WERI-Rb-1 (cell line): ENCODE measurements around the gene ZBTB20.

Experiments used
- DNase-seq: peaks from one replicate; pipeline ENCODE4 v3.0.0-alpha.2; 2020
- H3K27ac ChIP-seq: fragments of 250-450 bp; sonication (Bioruptor Pico); 2 replicates; pipeline ENCODE4 v1.5.1; 2020; ENCODE audit warnings: mild to moderate bottlenecking, moderate library complexity
- H3K27me3 ChIP-seq: fragments of 250-450 bp; sonication (Bioruptor Pico); 2 replicates; pipeline ENCODE4 v1.5.1; 2021; ENCODE audit warnings: mild to moderate bottlenecking, low read depth, moderate library complexity; ENCODE audit not compliant: insufficient read depth, severe bottlenecking
- H3K36me3 ChIP-seq: fragments of 250-450 bp; sonication (Bioruptor Pico); 2 replicates; pipeline ENCODE4 v1.5.1; 2020; ENCODE audit warnings: mild to moderate bottlenecking, moderate library complexity
- H3K4me3 ChIP-seq: 2 replicates; pipeline ENCODE4 v1.5.1; 2011; ENCODE audit warnings: low read depth, mild to moderate bottlenecking, control low read depth, low read length
- H3K9me3 ChIP-seq: fragments of 250-450 bp; sonication (Bioruptor Pico); 2 replicates; pipeline ENCODE4 v1.5.1; 2021; ENCODE audit warnings: mild to moderate bottlenecking, moderate library complexity; ENCODE audit not compliant: severe bottlenecking
- TF ChIP-seq, protein P1 (sequence below): IDR thresholded peaks from 2 replicates; pipeline ENCODE4 v1.5.1; 2011; ENCODE audit warnings: low read depth, mild to moderate bottlenecking, control low read depth, inconsistent platforms, low read length

ZBTB20 gene

DNA sequence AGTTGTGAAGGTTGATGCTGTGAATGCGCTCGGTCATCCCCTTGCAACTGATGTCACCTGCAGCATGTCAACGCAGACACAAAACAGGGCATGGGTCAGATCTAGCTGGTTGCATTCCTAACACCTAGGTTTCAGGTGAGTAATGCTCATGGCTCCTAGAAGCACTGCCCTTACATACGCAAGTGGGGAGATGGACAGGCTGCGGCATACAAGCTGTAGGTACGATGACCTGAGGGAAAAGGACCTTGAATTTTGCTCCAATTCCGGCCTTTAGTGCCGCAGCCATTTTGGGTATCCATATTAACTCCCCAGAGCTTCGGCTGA is 795.3 kb downstream of the ZBTB20 start:
- no peak for DNase-seq
- H3K4me3 ChIP-seq = no peak overlapping the region
- no peaks in the 10 kb centered on the region for H3K36me3 ChIP-seq
- peaks cover 4% of the 10 kb centered on the region for H3K27me3 ChIP-seq
- H3K27ac ChIP-seq = no peak overlapping the region
- TF ChIP-seq, protein P1, sequence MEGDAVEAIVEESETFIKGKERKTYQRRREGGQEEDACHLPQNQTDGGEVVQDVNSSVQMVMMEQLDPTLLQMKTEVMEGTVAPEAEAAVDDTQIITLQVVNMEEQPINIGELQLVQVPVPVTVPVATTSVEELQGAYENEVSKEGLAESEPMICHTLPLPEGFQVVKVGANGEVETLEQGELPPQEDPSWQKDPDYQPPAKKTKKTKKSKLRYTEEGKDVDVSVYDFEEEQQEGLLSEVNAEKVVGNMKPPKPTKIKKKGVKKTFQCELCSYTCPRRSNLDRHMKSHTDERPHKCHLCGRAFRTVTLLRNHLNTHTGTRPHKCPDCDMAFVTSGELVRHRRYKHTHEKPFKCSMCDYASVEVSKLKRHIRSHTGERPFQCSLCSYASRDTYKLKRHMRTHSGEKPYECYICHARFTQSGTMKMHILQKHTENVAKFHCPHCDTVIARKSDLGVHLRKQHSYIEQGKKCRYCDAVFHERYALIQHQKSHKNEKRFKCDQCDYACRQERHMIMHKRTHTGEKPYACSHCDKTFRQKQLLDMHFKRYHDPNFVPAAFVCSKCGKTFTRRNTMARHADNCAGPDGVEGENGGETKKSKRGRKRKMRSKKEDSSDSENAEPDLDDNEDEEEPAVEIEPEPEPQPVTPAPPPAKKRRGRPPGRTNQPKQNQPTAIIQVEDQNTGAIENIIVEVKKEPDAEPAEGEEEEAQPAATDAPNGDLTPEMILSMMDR = no peak
- H3K9me3 ChIP-seq = no peaks in the 10 kb centered on the region

DNA sequence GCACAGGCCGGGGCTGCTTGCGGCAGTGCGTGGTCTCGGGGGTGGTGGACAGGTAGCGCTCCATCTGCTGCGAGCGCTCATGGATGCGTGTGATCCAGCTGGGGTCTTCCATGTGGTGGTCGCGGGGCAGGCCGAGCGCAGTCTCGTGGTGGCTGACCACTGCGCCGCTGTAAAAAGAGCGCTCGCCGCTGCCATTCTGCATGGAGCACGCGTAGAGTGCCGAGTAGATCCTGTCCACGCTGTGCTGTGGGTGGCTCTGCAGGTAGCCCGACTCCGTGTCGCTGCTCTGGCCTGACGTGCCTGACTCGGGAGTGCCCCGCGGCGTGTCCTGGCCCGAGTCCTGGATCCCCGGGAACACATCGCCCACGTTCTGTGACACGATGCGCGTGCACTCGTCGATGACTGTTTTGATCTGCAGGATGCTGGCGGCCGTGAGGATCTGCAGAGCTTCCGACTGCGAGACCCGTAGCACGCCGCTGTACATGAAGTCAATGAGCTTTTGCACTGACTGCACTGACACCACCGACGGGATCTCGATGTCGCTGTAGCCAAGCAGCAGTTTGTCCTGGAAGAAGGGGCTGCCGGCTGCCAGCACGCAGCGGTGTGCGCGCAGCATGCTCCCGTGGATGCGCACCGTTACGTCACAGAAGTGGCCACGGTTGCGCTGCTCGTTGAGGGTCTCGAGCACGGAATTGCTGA is 795.8 kb downstream of the ZBTB20 start:
- H3K27ac ChIP-seq = no peak overlapping the region
- H3K27me3 ChIP-seq = peaks cover 4% of the 10 kb centered on the region
- TF ChIP-seq, protein P1 = no peak
- H3K4me3 ChIP-seq = no peak overlapping the region
- no peaks in the 10 kb centered on the region for H3K36me3 ChIP-seq
- no peak for DNase-seq
- no peaks in the 10 kb centered on the region for H3K9me3 ChIP-seq

DNA sequence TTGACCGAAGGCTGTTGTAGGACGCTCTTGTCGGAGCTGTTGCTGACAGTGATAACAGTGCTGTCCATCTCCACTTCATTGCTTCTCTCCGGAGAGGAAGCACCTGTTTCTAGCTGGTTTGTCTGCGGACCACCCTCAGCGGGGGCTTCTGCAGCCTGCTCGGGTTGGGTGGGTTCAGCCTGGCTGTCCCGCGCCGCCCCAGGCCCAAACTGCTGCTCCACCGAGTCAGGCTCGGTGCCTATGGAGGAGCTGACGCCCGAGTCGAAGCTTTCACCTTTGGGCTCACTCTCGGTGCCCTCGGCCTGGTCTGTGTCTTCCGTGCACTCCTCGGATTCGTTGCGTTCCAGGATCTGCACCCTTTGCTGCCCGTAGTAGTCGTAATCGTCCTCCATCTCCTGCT is 796.4 kb downstream of the ZBTB20 start:
- Histone ChIP-seq H3K27me3 (peaks cover 4% of the 10 kb centered on the region), H3K36me3 (no peaks in the 10 kb centered on the region), H3K9me3 (no peaks in the 10 kb centered on the region), H3K4me3 (no peak overlapping the region), H3K27ac (no peak overlapping the region)
- no peak for DNase-seq
- TF ChIP-seq, protein P1 = no peak

DNA sequence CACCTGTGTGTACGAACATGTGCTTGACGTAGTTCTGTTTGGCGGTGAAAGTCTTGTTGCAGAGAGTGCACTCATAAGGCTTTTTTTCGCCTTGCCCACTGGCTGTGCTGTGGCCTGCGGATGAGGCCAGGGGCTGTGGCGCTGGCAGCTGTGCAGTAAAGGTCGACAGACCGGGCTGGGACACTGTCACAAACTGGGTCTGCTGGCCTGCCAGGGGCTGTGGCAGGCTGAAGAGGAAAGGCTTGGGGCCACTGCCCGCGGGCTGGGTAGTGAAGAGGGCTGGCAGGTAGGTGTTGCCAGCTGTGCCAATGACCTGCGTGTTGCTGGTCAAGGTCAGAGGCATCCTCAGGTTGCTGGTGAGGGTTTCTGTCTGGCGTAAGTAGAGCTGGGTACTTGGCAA is 796.8 kb downstream of the ZBTB20 start:
- TF ChIP-seq, protein P1 = no peak
- no peak for DNase-seq

DNA sequence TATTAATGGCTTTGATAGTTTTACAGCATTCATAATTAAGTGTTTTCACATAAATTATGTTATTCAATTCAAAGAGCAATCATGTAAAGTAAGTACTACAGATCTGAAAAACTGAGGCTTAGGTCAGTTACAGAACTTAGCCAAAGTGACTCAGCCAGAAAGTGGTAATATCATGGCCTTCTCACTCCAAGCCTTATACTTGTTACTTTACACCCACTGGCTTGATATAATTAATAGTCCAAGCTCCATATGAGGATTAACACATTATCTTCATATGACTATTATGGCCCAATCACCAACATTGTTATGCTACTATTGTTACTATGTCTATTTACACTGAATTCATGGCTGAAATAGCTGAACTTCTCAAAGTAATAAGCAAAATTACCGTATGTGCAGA is 802.6 kb downstream of the ZBTB20 start:
- Histone ChIP-seq H3K27me3 (peaks cover 13% of the 10 kb centered on the region), H3K27ac (no peak overlapping the region), H3K9me3 (no peaks in the 10 kb centered on the region), H3K4me3 (no peak overlapping the region), H3K36me3 (no peaks in the 10 kb centered on the region)
- DNase-seq = no peak
- TF ChIP-seq, protein P1 = no peak

More for the DNA sequence above, 796.8 kb downstream of the ZBTB20 start:
- no peaks in the 10 kb centered on the region for H3K36me3 ChIP-seq
- no peak overlapping the region for H3K27ac ChIP-seq
- no peaks in the 10 kb centered on the region for H3K9me3 ChIP-seq
- H3K4me3 ChIP-seq = no peak overlapping the region
- H3K27me3 ChIP-seq = peaks cover 4% of the 10 kb centered on the region
